ENCODE measurements around the gene COA6.
A peak's percentile ranks its signal among the peaks of the same experiment; 100 is the strongest.

COA6 gene

DNA sequence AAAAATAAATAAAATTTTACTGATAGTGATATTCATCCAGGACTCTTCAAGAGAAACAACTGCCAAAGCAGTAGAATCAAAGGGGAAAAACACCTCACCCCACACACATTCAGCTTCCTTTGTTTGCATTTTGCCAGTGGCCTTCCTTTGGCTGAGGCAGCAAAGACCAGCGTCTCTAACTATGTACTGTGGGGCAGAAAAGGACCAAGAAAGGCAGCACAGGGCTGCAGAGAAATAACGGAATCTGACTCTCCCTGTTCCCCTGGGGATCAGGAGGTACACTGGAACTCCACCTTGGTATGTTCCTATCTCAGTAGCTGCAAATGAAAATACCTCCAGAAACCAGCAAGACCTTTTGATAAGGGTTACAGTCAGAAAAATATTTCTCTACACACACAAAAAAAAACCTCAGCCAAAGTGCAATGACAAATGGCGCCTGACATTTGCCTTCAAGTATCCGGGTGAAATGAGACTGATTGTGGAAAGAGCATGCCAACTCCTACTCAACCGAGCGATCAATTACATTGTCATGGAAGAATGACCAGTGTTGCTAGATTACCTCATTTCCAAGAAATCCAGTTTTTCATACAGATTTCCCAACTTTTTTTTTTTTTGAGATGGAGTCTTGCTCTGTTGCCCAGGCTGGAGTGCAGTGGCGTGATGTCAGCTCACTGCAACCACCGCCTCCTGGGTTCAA, 54.8 kb downstream of the COA6 start:
- TF ChIP-seq, protein P1, sequence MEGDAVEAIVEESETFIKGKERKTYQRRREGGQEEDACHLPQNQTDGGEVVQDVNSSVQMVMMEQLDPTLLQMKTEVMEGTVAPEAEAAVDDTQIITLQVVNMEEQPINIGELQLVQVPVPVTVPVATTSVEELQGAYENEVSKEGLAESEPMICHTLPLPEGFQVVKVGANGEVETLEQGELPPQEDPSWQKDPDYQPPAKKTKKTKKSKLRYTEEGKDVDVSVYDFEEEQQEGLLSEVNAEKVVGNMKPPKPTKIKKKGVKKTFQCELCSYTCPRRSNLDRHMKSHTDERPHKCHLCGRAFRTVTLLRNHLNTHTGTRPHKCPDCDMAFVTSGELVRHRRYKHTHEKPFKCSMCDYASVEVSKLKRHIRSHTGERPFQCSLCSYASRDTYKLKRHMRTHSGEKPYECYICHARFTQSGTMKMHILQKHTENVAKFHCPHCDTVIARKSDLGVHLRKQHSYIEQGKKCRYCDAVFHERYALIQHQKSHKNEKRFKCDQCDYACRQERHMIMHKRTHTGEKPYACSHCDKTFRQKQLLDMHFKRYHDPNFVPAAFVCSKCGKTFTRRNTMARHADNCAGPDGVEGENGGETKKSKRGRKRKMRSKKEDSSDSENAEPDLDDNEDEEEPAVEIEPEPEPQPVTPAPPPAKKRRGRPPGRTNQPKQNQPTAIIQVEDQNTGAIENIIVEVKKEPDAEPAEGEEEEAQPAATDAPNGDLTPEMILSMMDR (IDR thresholded peaks at IDR 0.05; ENCODE audit: borderline replicate concordance, control extremely low read depth, extremely low read depth, insufficient read depth, missing control alignments): no peak
- DNase-seq (ENCODE audit: low spot score): no peak
- in situ Hi-C loops (cut with MboI; ENCODE audit: low sequenced_read_pairs, unreplicated experiment): no loop called here

DNA sequence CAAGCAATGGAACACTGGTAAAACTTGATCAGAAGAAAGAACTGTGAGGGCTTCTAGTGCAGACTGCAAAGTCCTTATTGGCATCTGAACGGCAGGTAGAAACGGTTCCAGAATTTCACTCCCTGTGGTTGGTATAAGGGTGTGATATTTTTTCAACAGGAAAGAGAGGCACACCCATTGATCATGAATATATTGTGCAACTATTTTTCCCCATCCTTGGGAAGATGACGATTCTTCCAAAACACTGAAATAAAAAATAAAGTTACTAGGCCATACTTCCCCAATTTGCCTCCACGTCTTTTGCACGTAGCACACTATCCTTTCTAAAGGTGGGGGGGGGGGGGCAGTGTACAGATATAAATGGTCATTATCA, 56.2 kb downstream of the COA6 start:
- DNase-seq (ENCODE audit: low spot score): no peak
- in situ Hi-C loops (cut with MboI; ENCODE audit: low sequenced_read_pairs, unreplicated experiment): no loop called here
- TF ChIP-seq, protein P1 (IDR thresholded peaks at IDR 0.05; ENCODE audit: borderline replicate concordance, control extremely low read depth, extremely low read depth, insufficient read depth, missing control alignments): no peak

DNA sequence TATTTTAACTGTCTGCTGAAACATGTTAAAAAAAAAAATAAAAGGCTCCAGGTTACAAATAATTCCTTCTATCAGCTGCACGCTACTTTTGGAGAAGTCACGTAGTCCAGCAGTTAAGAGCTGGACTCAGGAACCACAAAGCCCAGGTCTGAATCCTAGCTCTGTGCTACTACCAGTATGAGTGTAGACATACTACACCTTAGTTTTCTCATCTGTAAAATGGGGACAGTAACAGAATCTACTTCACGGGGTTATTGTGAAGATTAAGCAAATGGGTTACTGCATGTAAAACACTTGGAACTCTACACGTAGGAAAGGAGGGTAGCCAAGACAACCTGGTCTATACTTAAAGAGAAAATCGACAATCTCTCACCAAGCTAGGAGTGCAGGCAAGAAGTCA, 57.4 kb downstream of the COA6 start:
- TF ChIP-seq, protein P1 (IDR thresholded peaks at IDR 0.05; ENCODE audit: borderline replicate concordance, control extremely low read depth, extremely low read depth, insufficient read depth, missing control alignments): no peak
- no peak for DNase-seq (ENCODE audit: low spot score)
- in situ Hi-C loops (cut with MboI; ENCODE audit: low sequenced_read_pairs, unreplicated experiment): no loop called here

DNA sequence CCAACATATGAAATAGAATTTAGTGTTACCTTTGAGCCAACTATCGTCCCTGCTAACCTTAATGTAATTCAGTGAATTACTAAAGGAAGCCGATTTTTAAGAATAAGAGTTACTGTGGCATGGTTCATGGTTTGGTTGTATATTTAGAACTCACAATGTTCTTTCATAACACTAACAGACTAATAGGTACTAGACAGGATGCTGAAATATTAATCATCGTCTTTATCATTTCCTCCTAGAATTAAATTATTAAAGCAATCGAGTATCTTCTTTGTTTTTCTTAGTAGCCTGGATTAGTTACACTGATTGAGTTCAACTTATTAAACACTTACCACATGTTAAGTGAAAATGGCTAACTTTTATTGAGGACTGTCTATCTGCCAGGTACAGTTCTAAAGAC, 58.0 kb downstream of the COA6 start:
- no peak for DNase-seq (ENCODE audit: low spot score)
- in situ Hi-C loops (cut with MboI; ENCODE audit: low sequenced_read_pairs, unreplicated experiment): no loop called here

DNA sequence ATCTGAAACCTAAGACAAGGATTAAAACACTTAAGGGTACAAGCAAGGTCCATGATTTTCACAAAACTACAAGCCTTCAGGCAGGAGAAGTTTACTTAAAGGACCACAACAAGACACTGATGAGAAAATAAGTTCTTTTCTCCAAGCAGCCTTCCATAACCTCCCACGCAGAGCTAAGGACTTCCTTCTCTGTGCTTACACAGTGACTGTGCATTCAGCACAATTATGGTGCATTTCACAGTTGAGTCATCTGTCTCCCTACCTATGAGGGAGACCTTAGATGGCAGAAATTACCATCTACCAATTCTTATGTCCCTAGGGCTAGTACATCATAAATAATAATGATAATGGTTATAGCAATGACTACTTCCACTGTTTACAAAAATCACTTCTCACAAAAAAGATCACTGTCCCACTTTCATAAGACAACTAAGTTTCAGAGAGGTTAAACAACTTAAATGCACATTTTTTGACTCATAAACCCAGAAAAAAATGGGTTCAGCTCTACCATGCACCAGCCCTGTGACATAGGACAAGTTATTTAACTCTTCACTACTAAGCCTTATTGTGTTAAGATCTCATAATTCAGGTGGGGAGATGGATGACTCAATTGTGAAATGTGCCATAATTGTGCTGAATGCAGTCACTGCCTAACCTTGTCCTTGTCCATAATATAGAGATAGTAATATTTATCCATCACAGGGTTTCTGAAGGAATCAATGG, 60.5 kb downstream of the COA6 start:
- in situ Hi-C loops (cut with MboI; ENCODE audit: low sequenced_read_pairs, unreplicated experiment): no loop called here
- TF ChIP-seq, protein P1 (IDR thresholded peaks at IDR 0.05; ENCODE audit: borderline replicate concordance, control extremely low read depth, extremely low read depth, insufficient read depth, missing control alignments): no peak
- DNase-seq (ENCODE audit: low spot score): peak; percentile 55

More for the DNA sequence above, 58.0 kb downstream of the COA6 start:
- TF ChIP-seq, protein P1 (IDR thresholded peaks at IDR 0.05; ENCODE audit: borderline replicate concordance, control extremely low read depth, extremely low read depth, insufficient read depth, missing control alignments): no peak
